ENCODE results near the gene CES3.
"Not testable (repeated sequence)": the region's sequence is repeated elsewhere in the genome, so short reads cannot be mapped to it uniquely, and the experiment has no call there.

CES3 gene

GRCh38 chr16:66940236-66940635 is 20.8 kb upstream of the CES3 start:
- H3K4me3 ChIP-seq (ENCODE audit: low read length): no peak overlapping the region
- no peak for TF ChIP-seq CTCF (conservative IDR thresholded peaks at IDR 0.05; ENCODE audit: low read depth, low read length)
- DNase-seq (ENCODE audit: low read depth): no peak

GRCh38 chr16:66942981-66943380 is 18.1 kb upstream of the CES3 start:
- no peak for TF ChIP-seq CTCF (conservative IDR thresholded peaks at IDR 0.05; ENCODE audit: low read depth, low read length)
- H3K4me3 ChIP-seq (ENCODE audit: low read length): no peak overlapping the region

GRCh38 chr16:66943426-66944053 is 17.5 kb upstream of the CES3 start:
- TF ChIP-seq CTCF (conservative IDR thresholded peaks at IDR 0.05; ENCODE audit: low read depth, low read length): no peak
- no peak for DNase-seq (ENCODE audit: low read depth)
- H3K4me3 ChIP-seq (ENCODE audit: low read length): no peak overlapping the region

More at GRCh38 chr16:66942981-66943380, 18.1 kb upstream of the CES3 start:
- DNase-seq (ENCODE audit: low read depth): no peak

- DNase-seq (ENCODE audit: low read depth): no peak
- TF ChIP-seq CTCF (conservative IDR thresholded peaks at IDR 0.05; ENCODE audit: low read depth, low read length): no peak
- no peak overlapping the region for H3K4me3 ChIP-seq (ENCODE audit: low read length)
These were observed 17.0 kb upstream of the CES3 start for GRCh38 chr16:66944054-66944441.

GRCh38 chr16:66944971-66945370 is 16.1 kb upstream of the CES3 start:
- H3K4me3 ChIP-seq (ENCODE audit: low read length); DNase-seq (ENCODE audit: low read depth): not testable (repeated sequence)

GRCh38 chr16:66945939-66946338 is 15.1 kb upstream of the CES3 start:
- H3K4me3 ChIP-seq (ENCODE audit: low read length): no peak overlapping the region
- DNase-seq (ENCODE audit: low read depth): no peak
- no peak for TF ChIP-seq CTCF (conservative IDR thresholded peaks at IDR 0.05; ENCODE audit: low read depth, low read length)

- no peak for DNase-seq (ENCODE audit: low read depth)
- TF ChIP-seq CTCF (conservative IDR thresholded peaks at IDR 0.05; ENCODE audit: low read depth, low read length): no peak
- no peak overlapping the region for H3K4me3 ChIP-seq (ENCODE audit: low read length)
These were observed 14.5 kb upstream of the CES3 start for GRCh38 chr16:66946541-66946940.

- no peak for DNase-seq (ENCODE audit: low read depth)
- no peak for TF ChIP-seq CTCF (conservative IDR thresholded peaks at IDR 0.05; ENCODE audit: low read depth, low read length)
- H3K4me3 ChIP-seq (ENCODE audit: low read length): no peak overlapping the region
These were observed 14.1 kb upstream of the CES3 start for GRCh38 chr16:66946974-66947301.
